Panc1 (cell line): ENCODE results near the gene ARTN. TPM values are rescaled to one million over a fixed set of nuclear protein-coding genes. Genes with fewer than 3 reads are reported as not detected.

Experiments
- ATAC-seq: fragments of 200-7000 bp; cut with Tn5 transposase; 2 replicates; pipeline ENCODE4 v1.9.1; 2020; ENCODE audit warnings: mild to moderate bottlenecking, moderate library complexity
- BruUV-seq: library from RNA; stranded (reverse); fragments of 400-500 nt; replicated peaks from 2 replicates; lab custom pipeline; 2021; lab: Mats Ljungman, UMichigan
- CTCF ChIA-PET: fragments of 300-600 bp; sonication (Branson Sonifier 250); formaldehyde crosslinking; loops from one replicate; lab custom pipeline; 2022; ENCODE audit warnings: antibody characterized with exemption; lab: Charles Lee
- POLR2A ChIA-PET: fragments of 300-600 bp; sonication (Branson Sonifier 250); formaldehyde crosslinking; loops from one replicate; lab custom pipeline; 2022; ENCODE audit warnings: antibody characterized with exemption; lab: Charles Lee
- DNase-seq: peaks from one replicate; pipeline ENCODE4 v3.0.0-alpha.2; 2010; ENCODE audit warnings: low read depth, low spot score
- H3K27ac ChIP-seq: 2 replicates; pipeline ENCODE4 v1.5.1; 2011; ENCODE audit warnings: mild to moderate bottlenecking, low read length, inconsistent platforms
- H3K27me3 ChIP-seq: fragments of 200-500 bp; sonication (Bioruptor generic); 2 replicates; pipeline ENCODE4 v1.6.0; 2014; ENCODE audit warnings: low read length, inconsistent platforms; ENCODE audit not compliant: control insufficient read depth, insufficient read depth
- H3K36me3 ChIP-seq: fragments of 200-500 bp; sonication (Bioruptor generic); 2 replicates; pipeline ENCODE4 v1.5.1; 2014; ENCODE audit warnings: inconsistent platforms, mild to moderate bottlenecking, low read length, moderate library complexity; ENCODE audit not compliant: control insufficient read depth, insufficient read depth
- H3K4me1 ChIP-seq: 2 replicates; pipeline ENCODE4 v1.5.1; 2011; ENCODE audit warnings: inconsistent platforms, mild to moderate bottlenecking, low read length, moderate library complexity; ENCODE audit not compliant: control insufficient read depth, insufficient read depth
- H3K4me3 ChIP-seq, 2 experiments: 2 replicates each; pipeline ENCODE4 v1.5.1; 2011 to 2012; ENCODE audit warnings: low read depth in 2 of 2, low read length in 2 of 2, mild to moderate bottlenecking in 2 of 2, inconsistent platforms in 1 of 2, moderate library complexity in 1 of 2
- H3K9me3 ChIP-seq: fragments of 200-500 bp; sonication (Bioruptor generic); 2 replicates; pipeline ENCODE4 v1.5.1; 2014; ENCODE audit warnings: low read depth, mild to moderate bottlenecking, inconsistent platforms, low read length, moderate library complexity; ENCODE audit not compliant: control insufficient read depth, insufficient read depth
- CTCF ChIP-seq: fragments of 450-650 bp; IDR thresholded peaks from 2 replicates; pipeline ENCODE4 v1.5.1; 2017; ENCODE audit warnings: mild to moderate bottlenecking
- POLR2AphosphoS5 ChIP-seq: IDR thresholded peaks from 2 replicates; pipeline ENCODE4 v1.6.1; 2012; ENCODE audit warnings: mild to moderate bottlenecking, low read depth, low read length, moderate library complexity
- SIN3A ChIP-seq: IDR thresholded peaks from 2 replicates; pipeline ENCODE4 v1.6.1; 2012; ENCODE audit warnings: low read depth, mild to moderate bottlenecking, low read length, moderate library complexity, borderline replicate concordance; ENCODE audit not compliant: insufficient read depth
- TCF7L2 ChIP-seq: IDR thresholded peaks from 2 replicates; pipeline ENCODE4 v1.6.1; 2011; ENCODE audit warnings: mild to moderate bottlenecking, low read depth, low read length, inconsistent platforms
- in situ Hi-C: cut with HindIII; loops from 2 replicates; pipeline ENCODE4 v1.10.0; 2016; ENCODE audit warnings: low sequenced_read_pairs, low pct_unique_long_range_greater_than_20kb
- intact Hi-C: fragments of 100-400 bp; cut with micrococcal nuclease; formaldehyde crosslinking; loops from one replicate; pipeline ENCODE4 v1.10.0; 2022; ENCODE audit not compliant: unreplicated experiment
- total RNA-seq: library from RNA; stranded (reverse); gene quantifications from one replicate; pipeline ENCODE4 v1.2.1, GENCODE V29; 2021; ENCODE audit not compliant: unreplicated experiment
- TF ChIP-seq, protein P1 (sequence below), 2 experiments: IDR thresholded peaks; 2 replicates each; pipeline ENCODE4 v1.6.1; 2011 to 2012; ENCODE audit warnings: low read depth in 2 of 2, control low read depth in 1 of 2, low read length in 1 of 2, mild to moderate bottlenecking in 1 of 2, moderate library complexity in 1 of 2; ENCODE audit not compliant: insufficient read depth in 1 of 2

The ARTN gene
- total RNA-seq, 1 experiment from 2014 or later: 0.49 TPM

DNA sequence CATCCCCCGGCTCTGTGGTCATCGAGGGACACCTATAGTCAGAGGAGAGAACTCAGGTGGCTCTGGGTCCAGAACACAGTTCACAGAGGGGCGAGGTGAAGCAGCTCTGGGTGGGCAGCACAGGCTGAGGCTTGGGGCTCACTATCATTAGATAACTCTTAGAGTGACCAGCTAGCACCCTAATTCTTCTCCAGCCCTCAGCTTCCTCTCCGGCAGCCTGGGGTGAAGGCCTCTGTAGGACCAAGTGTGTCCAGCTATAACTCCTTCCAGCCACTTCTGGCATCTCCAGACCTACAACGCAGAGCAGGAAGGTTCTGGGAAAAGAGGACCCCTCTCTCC lies 1.4 kb downstream of the ARTN start:
- no peaks in the 10 kb centered on the region for H3K36me3 ChIP-seq
- ATAC-seq (no peak), DNase-seq (no peak)
- H3K27ac ChIP-seq: no peak overlapping the region
- in situ Hi-C loops (loop anchor here (25.0 kb wide), 1 partner anchor 173 kb away; no protein-coding TSS in a partner anchor), intact Hi-C loops (loop anchor here (2.0 to 10.0 kb wide), 2 partner anchors 172 to 410 kb away; no protein-coding TSS in a partner anchor)
- ChIA-PET CTCF (interaction anchor here (0.6 to 3.5 kb wide), 17 partner anchors 10 to 281 kb away, joined by 3 to 84 read pairs (median 3); no protein-coding TSS in a partner anchor), POLR2A (interaction anchor here (0.6 to 0.9 kb wide), 2 partner anchors 171 to 261 kb away, joined by 3 read pairs; no protein-coding TSS in a partner anchor)
- no peaks in the 10 kb centered on the region for H3K27me3 ChIP-seq
- H3K4me3 ChIP-seq: no peak overlapping the region
- TF ChIP-seq CTCF (peak; percentile 53), TCF7L2 (no peak)
- H3K9me3 ChIP-seq: no peaks in the 10 kb centered on the region
- H3K4me1 ChIP-seq: peaks cover 10% of the 10 kb centered on the region
- no TSS peak for BruUV-seq

GRCh38 chr1:43935711-43936427 lies 2.3 kb downstream of the ARTN start:
- in situ Hi-C loops (loop anchor here (25.0 kb wide), 1 partner anchor 174 kb away; no protein-coding TSS in a partner anchor), intact Hi-C loops (loop anchor here (2.0 to 10.0 kb wide), 2 partner anchors 173 to 411 kb away; no protein-coding TSS in a partner anchor)
- no peaks in the 10 kb centered on the region for H3K9me3 ChIP-seq
- H3K36me3 ChIP-seq: no peaks in the 10 kb centered on the region
- ATAC-seq (no peak), DNase-seq (no peak)
- no TSS peak for BruUV-seq
- POLR2A ChIA-PET: no interaction called here
- TF ChIP-seq TCF7L2 (no peak), POLR2AphosphoS5 (no peak), SIN3A (no peak), CTCF (no peak)
- TF ChIP-seq, protein P1, sequence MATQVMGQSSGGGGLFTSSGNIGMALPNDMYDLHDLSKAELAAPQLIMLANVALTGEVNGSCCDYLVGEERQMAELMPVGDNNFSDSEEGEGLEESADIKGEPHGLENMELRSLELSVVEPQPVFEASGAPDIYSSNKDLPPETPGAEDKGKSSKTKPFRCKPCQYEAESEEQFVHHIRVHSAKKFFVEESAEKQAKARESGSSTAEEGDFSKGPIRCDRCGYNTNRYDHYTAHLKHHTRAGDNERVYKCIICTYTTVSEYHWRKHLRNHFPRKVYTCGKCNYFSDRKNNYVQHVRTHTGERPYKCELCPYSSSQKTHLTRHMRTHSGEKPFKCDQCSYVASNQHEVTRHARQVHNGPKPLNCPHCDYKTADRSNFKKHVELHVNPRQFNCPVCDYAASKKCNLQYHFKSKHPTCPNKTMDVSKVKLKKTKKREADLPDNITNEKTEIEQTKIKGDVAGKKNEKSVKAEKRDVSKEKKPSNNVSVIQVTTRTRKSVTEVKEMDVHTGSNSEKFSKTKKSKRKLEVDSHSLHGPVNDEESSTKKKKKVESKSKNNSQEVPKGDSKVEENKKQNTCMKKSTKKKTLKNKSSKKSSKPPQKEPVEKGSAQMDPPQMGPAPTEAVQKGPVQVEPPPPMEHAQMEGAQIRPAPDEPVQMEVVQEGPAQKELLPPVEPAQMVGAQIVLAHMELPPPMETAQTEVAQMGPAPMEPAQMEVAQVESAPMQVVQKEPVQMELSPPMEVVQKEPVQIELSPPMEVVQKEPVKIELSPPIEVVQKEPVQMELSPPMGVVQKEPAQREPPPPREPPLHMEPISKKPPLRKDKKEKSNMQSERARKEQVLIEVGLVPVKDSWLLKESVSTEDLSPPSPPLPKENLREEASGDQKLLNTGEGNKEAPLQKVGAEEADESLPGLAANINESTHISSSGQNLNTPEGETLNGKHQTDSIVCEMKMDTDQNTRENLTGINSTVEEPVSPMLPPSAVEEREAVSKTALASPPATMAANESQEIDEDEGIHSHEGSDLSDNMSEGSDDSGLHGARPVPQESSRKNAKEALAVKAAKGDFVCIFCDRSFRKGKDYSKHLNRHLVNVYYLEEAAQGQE (IDR thresholded peaks at IDR 0.05; ENCODE audit: insufficient read depth in 1 of 2, low read depth in 2 of 2, low read length in 1 of 2): no peak
- CTCF ChIA-PET: interaction anchor here (0.6 to 3.5 kb wide), 4 partner anchors 19 to 171 kb away, joined by 3 to 84 read pairs (median 6); no protein-coding TSS in a partner anchor
- H3K4me3 ChIP-seq: peak overlapping the region in 1 of 2 experiments; percentile 20; a peak in 2 of 4 replicates
- no peaks in the 10 kb centered on the region for H3K27me3 ChIP-seq
- no peak overlapping the region for H3K27ac ChIP-seq
- H3K4me1 ChIP-seq: peaks cover 10% of the 10 kb centered on the region
